GM15510 (cell line): ENCODE measurements around the gene FRAS1.

ENCODE experiments used
- POLR2A ChIP-seq: IDR thresholded peaks from 3 replicates; pipeline ENCODE4 v1.6.1; 2011; ENCODE audit warnings: borderline replicate concordance; ENCODE audit not compliant: insufficient read length; ENCODE audit errors: extremely low read depth

FRAS1 gene

GRCh38 chr4:78075986-78076385, 18.9 kb downstream of the FRAS1 start:
- no peak for TF ChIP-seq POLR2A

GRCh38 chr4:78078101-78078500, 21.0 kb downstream of the FRAS1 start:
- no peak for TF ChIP-seq POLR2A

- no peak for TF ChIP-seq POLR2A
Measured at GRCh38 chr4:78079726-78080430, 22.8 kb downstream of the FRAS1 start.

- TF ChIP-seq POLR2A: no peak
Measured at GRCh38 chr4:78081541-78081940, 24.4 kb downstream of the FRAS1 start.

- TF ChIP-seq POLR2A: no peak
Measured at GRCh38 chr4:78083035-78083434, 25.9 kb downstream of the FRAS1 start.

- TF ChIP-seq POLR2A: no peak
Measured at GRCh38 chr4:78091534-78091933, 34.4 kb downstream of the FRAS1 start.

- TF ChIP-seq POLR2A: no peak
Measured at GRCh38 chr4:78092850-78093249, 35.7 kb downstream of the FRAS1 start.

- TF ChIP-seq POLR2A: no peak
Measured at GRCh38 chr4:78095081-78095480, 38.0 kb downstream of the FRAS1 start.

GRCh38 chr4:78099058-78099457, 41.9 kb downstream of the FRAS1 start:
- no peak for TF ChIP-seq POLR2A

- no peak for TF ChIP-seq POLR2A
Measured at GRCh38 chr4:78100060-78100459, 42.9 kb downstream of the FRAS1 start.

GRCh38 chr4:78119698-78120097, 62.6 kb downstream of the FRAS1 start:
- TF ChIP-seq POLR2A: no peak

- no peak for TF ChIP-seq POLR2A
Measured at GRCh38 chr4:78120144-78120880, 63.2 kb downstream of the FRAS1 start.

- no peak for TF ChIP-seq POLR2A
Measured at GRCh38 chr4:78121338-78121904, 64.3 kb downstream of the FRAS1 start.

- TF ChIP-seq POLR2A: no peak
Measured at GRCh38 chr4:78129383-78130108, 72.4 kb downstream of the FRAS1 start.

- TF ChIP-seq POLR2A: no peak
Measured at GRCh38 chr4:78131403-78131802, 74.3 kb downstream of the FRAS1 start.
